HG02884 (cell line): ENCODE data around the gene UBE3A.

Experiments
- ATAC-seq: cut with Tn5 transposase; IDR thresholded peaks from one replicate; pipeline ENCODE4 v1.9.1; 2021; ENCODE audit warnings: mild to moderate bottlenecking, moderate library complexity; ENCODE audit not compliant: unreplicated experiment

The UBE3A gene

DNA sequence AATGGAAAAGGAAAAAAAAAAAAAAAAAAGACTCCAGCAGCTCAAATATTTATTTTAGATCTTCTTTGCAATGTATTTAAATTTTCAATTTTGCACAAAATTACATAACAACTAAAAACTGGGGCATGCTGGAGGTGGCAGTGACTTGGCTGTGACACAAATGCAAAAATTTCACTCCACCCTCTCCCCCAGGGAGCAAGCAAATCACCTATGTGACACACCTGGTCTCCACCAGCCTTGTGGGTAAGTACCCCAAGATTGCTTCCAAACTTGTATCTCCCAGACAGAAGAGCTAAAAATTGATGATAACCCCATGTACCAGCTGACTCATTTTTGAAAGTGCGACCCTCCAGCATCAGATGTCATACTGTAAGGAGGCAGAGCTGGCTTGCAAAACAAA, 32.0 kb downstream of the UBE3A start:
- no peak for ATAC-seq

DNA sequence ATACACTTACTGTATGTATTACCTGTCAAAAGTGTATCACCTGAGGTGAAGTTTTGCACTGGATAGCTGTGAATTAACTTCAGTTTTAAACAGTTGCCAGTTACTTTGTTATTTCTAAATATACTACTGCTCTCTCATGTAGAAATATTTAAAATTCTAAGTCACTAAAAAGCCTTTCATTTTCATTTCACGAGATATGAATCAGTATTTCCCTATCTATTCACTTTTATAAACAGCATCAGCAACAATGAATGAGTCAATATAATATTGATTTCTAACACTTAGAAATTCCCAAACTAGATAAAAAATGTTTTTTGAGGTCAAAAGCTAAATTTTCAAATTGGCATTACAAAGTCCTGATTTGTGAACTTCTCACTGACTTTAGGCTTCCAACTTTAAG, 32.6 kb downstream of the UBE3A start:
- no peak for ATAC-seq

DNA sequence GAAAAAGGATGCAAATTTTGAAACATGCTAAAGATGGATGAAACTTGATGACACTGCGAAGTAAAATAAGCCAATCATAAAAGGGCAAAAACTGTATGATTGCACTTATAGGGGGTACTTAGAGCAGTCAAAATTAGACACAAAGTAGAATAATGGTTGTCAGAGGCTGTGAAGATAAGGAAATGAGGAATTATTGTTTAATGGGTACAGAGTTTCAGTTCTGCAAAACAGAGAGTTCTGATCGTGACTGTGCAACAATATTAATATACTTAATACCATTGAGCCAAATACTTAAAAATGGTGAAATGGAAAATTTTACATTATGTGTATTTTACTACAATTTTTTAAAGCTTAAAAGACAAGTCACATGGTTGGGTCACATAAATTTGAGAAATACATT, 35.1 kb downstream of the UBE3A start:
- ATAC-seq, result no peak

DNA sequence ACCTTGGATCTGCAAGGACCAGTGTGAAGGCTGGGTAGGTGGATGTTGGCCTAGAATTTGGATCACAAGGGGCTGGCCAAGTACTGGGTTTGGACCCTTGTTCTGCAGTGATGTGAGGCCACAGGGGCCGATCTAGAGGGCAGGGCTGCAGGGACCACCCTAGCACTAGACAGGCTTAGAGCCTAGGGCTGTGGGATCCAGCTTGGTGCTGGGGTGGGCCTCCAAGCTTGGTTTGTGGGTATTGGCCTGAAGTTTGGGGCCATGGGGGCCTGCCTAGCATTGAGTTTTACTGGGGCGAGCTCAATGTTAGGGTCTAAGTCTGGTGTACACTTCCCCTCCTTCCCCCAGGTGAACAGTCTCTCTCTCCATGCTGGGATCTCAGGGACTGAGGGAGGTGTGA, 36.5 kb downstream of the UBE3A start:
- ATAC-seq, result no peak

DNA sequence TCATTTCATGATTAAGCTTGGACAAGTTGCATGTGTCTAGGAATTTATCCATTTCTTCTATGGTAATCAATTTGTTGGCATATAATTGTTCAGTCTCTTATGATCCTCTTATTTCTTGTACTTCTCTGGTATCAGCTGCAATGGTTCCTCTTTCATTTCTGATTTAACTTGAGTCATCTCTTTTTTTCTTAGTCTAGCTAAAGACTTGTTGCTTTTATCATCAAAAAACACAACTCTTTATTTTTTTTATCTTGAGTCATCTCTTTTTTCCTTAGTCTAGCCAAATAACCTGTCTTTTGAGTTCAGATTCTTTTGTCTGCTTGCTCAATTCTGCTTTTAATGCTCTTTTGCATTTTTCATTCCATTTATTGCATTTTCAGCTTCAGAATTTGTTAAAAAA, 37.3 kb downstream of the UBE3A start:
- ATAC-seq, result no peak

DNA sequence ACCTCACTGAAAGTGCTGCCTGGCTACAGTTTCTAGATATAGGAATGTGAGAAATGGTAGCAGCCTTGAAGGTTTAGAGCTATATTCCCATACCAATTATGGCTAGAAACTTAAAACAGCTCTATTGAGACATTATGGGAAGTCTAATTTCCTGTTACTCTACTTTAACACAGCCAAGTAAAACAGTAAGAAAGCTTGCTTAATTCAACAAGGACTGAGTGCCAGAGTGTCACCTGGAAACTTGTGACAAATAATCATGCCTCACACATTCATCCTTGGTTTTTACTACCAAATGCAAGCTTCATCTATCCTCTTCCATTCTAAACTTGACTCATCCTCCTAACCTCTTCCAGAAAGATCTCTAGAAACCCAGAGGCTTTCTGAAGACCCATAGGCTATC, 41.7 kb downstream of the UBE3A start:
- no peak for ATAC-seq

DNA sequence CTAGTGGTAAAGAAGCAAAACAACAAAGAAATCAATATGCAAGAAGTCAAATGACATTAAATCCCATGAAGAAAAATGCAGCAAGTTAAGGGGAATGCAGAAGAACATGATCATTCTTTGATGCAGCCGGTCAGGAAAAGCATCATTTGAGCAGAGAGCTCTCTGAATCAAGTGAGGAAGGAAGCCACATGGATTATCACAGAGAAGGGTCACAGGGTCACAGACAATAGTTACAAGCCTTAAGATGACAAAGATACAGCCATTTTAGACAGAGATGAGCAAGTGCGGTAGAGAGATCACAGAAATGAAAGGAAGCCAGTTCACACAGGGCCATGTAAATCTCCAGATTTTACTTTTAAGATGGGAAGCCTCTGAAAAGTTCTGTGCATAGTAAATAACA, 43.9 kb downstream of the UBE3A start:
- no peak for ATAC-seq

DNA sequence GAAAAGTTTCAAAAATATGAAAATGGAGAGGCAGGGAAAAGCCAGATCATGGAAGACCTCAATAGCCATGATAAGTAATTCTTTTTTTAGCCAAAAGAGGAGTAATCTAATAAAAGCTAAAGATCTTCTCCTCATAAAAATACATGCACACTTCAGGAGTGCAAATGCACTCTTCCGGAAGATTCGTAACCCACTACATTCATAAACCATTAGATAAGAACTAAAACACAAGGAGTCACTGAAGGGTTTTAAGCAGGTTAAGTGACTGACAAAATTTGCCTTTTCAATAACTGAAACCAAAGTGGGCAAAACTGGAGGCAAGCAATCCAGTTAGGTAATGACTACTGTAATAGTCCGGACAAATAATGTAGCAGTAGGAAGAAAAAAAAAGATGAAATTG, 46.0 kb downstream of the UBE3A start:
- ATAC-seq, result no peak

DNA sequence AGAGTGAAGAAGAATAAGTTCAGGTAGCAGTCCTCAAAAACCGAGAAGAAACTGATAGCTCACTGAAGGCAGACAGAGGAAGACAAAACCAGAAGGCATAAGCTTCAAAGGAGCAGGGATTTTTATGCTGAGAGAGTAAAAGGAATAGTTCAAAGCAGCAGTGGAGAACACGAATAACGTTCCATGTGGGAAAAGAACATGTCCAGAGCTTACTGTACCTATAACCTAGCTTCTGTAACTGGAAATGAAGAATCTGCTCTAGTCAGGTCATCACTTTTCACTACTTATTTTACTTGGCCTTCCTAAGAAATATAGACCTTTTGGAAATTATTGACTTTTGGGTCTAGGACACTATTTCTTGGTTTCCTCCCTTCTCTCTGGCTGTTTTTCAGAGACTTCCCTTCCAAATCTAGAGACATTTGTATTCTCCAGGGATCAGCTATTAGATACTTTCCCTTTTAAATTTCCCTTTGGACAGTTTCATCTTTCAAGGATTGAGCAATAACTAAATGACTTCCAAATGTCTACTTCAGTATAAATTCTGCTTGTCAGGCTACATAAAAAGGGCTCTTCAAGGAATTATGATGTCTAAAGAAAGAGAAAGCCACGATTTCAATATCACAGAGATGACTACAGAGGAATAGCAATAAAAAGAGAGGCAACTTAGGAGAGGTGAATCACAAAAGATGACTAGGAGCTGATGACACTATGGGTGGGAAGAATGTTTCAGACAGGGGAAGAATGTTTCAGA, 46.7 kb downstream of the UBE3A start:
- ATAC-seq, result no peak

DNA sequence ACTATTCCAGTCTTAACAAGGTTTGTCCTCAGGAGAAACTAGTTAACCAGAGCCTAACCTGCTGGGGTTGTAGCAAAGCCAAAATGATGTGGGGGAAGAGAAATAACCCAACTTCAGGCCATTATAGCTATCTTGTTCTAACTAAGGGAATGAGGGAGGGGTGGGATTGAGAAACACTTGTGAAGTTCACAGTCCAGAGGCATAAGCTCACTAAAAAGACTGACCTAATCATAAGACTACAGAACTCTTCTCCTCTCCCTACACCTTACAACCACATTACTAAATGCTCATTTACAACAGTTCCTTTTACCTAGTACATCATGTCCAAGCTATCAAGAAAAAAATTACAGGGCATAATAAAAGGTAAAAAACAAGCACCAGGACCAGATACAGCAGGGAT, 52.8 kb downstream of the UBE3A start:
- ATAC-seq, result no peak

DNA sequence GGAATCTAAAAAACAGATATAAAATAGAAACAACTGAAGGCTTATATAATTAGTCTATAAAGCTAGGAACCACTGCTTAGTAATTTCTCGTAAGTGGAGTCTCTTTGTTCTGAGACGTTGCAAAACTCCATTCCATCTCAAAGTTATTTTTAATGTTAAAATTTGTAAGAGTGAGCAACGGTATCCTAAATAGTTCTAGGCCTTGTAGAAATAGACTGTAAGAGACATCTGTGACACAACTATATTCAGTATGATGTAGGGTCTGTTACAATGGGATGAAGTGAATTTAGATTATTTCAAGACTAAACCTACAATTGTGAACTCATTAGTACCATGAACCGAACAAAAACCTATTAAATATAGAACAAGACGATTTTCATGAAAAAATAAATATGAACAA, 57.2 kb downstream of the UBE3A start:
- ATAC-seq, result no peak

DNA sequence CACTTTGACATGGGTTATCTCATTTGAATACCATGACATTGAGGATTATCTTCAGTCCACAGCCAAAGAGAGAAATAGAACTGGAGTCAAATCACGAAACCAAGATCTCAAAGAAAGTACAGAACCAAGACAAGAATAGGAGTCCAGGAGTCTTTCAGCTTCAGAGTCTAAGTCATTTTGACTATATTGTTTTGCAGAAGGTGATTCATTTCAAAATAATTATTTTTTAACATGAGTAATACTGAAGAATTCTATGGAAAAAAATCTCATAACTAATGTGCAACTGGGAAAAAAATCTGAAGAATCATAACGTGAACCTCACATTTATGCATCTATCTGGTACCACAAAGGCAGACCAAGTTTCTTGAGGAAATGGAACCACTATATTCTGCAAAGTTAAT, 60.3 kb downstream of the UBE3A start:
- peak; percentile 69 for ATAC-seq

DNA sequence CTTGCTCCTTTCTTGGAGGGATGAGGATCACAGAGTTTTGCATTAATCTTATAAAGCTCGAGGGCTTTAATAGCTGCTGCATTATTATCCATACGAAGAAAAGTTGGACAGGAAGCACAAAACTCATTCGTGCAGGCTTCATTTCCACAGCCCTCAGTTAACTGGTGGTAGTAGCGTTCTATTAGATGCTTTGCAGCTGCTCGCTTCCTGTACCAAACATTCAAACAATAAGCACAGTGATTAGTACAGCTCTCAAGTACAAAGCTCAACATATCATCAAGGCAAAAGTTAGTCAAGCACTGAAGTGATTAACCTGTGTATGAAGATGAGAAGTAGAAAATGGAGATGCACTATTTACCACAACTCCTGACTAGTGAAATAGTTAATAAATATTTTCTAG, 63.3 kb downstream of the UBE3A start:
- ATAC-seq, result no peak

DNA sequence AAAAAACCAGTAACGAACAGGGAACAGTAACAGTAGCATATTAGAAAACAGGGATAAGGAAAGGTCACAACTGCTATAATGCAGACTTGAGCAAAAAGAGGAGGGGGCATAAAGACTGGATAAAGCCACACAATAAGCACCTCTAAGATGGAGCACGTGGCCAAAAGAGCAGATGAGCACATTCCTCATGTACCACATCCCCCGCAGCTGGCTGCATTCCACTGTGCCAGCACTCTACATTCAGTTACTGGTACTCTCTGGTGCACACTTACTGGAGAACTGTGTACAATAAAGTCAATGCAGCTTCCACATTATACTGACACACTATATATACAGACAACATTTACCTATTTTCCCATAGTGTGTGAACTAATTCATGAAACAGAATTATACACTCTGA, 64.7 kb downstream of the UBE3A start:
- no peak for ATAC-seq

DNA sequence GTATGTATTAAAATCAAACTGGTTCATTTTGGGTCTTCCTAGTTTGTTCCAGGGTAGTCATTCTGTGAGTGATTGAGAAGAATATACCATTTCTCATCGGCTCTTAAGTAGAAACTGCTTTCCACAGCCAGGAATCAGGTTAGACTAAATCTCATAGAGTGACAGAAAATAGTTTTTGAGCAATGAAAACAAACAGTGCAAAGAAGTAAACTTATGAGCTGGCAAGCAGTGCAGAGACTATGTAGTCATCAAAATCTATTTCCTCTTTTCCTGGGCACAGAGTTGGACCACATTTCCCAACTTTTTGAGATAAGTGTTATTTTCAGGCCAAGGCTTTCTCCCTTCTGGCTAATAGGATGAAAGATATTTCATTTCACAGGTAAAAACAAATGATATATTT, 66.5 kb downstream of the UBE3A start:
- no peak for ATAC-seq

DNA sequence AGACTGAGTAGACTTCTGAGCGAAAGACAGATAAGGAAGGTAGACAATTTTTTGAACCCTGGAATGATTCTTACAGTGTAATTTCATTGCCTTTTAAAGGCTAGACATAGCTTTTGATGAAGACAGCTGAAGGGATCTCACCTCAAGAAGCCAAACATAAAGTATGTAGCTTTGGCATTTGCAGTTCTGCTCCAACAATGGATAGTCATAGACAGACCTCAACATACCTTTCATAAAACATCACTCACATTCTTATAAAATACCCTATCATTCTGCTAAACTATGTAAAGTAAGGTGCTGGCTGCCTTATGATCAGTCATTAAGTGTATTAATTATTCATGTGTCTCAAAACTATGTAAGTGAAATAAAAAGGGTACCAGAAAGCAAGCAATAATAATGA, 70.0 kb downstream of the UBE3A start:
- no peak for ATAC-seq

DNA sequence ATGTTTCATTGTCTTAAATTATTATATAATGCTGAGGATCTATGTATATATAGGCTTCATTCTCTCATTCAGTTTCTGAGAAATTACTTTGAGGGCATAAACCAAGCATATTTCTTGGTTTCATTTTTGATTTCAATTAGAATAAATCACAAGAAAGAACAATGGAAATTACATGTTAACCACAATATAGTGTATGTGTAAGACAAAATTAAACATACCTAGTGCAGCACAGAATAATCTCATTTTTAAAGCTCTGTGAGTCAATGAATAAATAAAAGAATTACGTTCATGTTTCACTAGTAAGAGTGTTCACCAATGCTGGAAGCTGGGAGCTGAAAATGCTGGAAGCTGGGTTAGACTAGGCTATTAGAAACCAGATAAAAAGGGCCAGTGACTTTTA, 72.8 kb downstream of the UBE3A start:
- ATAC-seq, result no peak

DNA sequence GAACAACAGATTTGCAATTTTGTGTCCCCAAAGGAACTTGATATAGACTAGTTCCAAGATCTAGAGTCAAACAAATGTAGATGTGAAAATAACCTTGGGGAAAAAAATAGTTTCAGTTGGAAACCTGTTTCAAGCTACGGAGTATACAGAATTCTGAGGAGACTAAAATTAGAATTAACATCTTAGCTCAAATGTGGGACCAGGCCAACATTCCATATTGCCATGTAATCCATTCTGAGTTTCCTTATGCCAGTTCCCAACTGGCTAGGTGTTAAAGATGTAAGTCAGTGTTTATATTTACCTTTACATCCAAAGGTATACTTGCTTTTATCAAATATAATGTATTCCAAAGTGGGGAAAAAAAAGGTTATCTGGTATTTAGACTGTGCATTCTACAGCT, 76.3 kb downstream of the UBE3A start:
- ATAC-seq, result no peak

DNA sequence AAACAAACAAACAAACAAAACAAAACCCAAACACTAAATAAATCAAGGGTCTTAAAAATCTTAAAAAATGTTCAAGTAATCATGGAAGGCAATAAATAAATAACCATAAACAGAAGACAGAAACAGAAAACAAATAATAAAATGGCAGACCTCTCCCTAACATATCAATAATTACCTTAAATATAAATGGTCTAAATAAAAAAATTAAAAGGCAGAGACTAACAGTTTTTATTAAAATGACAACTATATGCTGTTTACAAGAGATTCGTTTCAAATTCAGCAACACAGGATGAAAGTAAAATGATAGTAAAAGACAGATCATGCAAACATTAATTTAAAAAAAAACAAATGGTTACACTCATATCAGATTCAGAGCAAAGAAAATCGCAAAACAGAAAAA, 91.1 kb downstream of the UBE3A start:
- no peak for ATAC-seq

DNA sequence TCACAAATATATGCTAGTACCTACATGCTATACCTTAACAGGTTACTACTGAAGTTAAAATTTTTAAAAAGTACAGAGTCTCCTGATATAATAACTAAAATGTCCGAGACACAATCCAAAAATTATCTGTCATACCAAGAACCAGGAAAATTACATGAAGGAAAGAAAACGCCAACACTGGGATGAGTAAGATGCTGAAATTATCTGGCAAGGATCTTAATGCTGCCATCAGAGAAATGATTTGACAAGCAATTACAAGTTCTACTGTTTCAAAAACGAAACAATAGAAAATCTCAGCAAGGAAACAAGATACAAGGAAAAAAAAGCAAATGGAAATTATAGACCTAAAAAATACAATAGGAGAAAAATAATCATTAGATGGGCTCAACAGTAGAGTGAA, 92.5 kb downstream of the UBE3A start:
- ATAC-seq, result no peak

DNA sequence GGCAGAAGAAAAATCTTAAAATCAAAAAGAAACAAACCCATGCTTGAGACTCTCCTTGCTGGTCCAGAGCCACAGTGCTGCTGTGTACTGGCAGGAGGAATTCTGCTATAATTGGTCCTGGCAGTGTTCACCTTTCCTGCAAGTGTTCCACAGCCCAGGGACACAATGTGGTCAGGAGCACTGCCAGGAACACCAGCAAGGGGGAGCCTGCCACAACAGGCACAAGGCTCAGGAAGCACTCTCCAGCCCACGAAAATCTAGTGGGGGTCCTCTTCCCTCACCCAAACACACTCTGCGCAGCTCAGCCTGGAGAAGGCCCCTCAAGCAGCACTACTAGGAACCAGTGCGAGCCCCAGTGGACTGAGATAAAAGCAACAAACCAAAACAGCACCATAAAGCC, 92.9 kb downstream of the UBE3A start:
- ATAC-seq, result no peak

DNA sequence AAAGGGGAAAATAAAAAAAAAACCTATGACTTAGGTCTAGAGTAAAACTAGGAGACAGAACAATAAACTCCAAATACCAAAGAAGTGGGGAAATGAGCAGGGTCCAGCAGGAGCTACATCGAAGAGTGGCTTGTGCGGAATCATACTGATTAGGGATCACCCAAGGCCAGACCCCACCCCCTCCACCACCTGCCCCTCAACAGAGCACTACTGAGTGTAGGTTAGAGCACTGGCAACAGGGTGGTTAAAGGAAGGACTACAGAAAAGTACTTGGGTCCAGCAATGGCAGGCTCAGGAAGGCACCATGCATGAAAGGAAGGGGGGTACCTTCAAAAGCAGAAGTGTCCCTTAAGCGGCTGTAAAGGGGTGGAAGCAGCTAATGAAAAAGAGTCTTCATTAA, 96.2 kb downstream of the UBE3A start:
- no peak for ATAC-seq

DNA sequence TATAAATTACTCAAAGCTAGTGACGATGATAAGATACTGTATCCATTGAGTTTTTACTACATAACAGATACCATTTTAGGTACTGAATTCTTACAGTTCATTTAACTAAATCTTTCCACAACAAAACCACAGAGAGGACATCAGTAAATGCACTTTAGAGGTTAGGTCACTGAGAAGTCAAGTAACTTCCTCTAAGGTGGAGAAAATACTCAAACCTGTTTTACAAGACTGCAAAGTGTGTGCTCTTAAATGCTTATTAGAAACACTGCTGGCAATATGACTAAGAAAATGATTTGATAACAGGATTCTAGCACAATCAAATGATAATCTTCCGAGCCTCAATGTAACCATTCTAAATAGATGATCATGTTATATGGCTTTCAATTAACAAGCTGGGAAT, 99.4 kb downstream of the UBE3A start:
- ATAC-seq, result no peak
